Measurements from ENCODE around the gene CCDC179.

Gene CCDC179

DNA sequence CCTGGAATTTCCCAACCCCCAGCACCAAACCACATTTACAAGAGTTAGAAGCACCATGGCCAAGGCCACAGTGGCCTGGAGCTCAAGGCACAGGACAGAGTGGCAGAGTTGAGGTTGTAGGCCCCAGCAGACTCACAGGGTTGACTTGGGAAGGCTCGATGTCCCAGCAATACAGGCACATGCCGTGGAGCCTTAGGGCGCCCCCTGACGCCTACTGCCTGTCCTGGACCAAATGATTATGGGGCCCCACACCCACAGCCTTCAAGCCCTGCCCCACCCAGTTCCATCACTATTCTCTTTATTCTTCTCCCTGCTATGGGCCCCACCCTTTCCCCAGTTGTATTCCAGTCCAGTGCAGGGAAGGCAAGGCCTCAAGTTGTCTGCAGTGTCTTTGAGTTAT is at the start of gene CCDC179:
CCDC179 (minus strand) TSS at position 234 of the 400 bp plus-strand sequence; CDS start at position 181, 53 bp downstream.
- Mint-ChIP-seq H3K27ac (no peak within 1 kb of the TSS), H3K4me1 (ENCODE audit: low read depth) (no peaks in the 10 kb centered on the region), H3K27me3 (ENCODE audit: low read depth) (no peaks in the 10 kb centered on the region), H3K36me3 (ENCODE audit: low read depth) (no peaks in the 10 kb centered on the region), H3K9me3 (no peaks in the 10 kb centered on the region), H3K4me3 (no peak within 1 kb of the TSS)
- DNase-seq (ENCODE audit: low spot score), result no peak

DNA sequence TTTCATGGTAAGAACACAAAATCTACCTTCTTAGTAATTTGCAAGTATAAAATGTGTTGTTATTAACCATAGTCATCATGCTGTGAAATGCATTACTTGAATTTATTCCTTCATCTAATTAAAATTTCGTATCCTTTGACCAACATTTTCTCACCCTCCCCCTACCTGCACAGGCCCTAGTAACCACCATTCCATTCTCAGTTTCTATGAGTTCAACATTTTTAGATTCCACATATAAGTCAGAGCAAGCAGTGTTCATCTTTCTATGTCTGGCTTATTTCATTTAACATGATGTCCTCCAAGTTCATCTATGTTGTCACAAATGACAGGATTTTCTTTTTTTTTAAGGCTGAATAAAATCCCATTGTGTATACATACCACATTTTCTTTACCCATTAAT is 43.5 kb upstream of the CCDC179 start:
- H3K36me3 Mint-ChIP-seq (ENCODE audit: low read depth), result no peaks in the 10 kb centered on the region
- no peaks in the 10 kb centered on the region for H3K9me3 Mint-ChIP-seq
- no peak for DNase-seq (ENCODE audit: low spot score)
- no peak overlapping the region for H3K4me3 Mint-ChIP-seq
- no peaks in the 10 kb centered on the region for H3K4me1 Mint-ChIP-seq (ENCODE audit: low read depth)
- no peak overlapping the region for H3K27ac Mint-ChIP-seq
- H3K27me3 Mint-ChIP-seq (ENCODE audit: low read depth), result no peaks in the 10 kb centered on the region

DNA sequence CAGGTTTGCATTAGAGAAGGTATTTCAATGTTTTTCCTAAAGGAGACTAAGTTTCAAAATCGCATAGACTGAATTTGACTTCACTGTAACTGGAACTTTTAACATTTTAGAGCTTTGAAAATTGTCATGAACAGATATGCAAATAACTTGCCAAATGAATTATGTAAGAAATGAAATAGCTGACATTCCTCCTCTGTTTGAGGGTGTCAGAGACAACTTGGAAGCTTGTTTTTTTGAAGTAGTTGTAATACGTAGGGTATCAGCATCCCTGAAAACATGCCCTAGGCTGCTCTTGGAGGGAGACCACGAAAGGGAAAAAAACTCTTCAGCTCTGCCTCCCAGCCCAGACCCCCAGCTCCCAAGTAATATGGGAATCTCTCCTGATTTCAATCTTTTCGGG is 41.3 kb upstream of the CCDC179 start:
- H3K27me3 Mint-ChIP-seq (ENCODE audit: low read depth), result no peaks in the 10 kb centered on the region
- no peaks in the 10 kb centered on the region for H3K4me1 Mint-ChIP-seq (ENCODE audit: low read depth)
- no peak overlapping the region for H3K4me3 Mint-ChIP-seq
- DNase-seq (ENCODE audit: low spot score), result no peak
- no peaks in the 10 kb centered on the region for H3K9me3 Mint-ChIP-seq
- H3K27ac Mint-ChIP-seq, result no peak overlapping the region
- no peaks in the 10 kb centered on the region for H3K36me3 Mint-ChIP-seq (ENCODE audit: low read depth)

DNA sequence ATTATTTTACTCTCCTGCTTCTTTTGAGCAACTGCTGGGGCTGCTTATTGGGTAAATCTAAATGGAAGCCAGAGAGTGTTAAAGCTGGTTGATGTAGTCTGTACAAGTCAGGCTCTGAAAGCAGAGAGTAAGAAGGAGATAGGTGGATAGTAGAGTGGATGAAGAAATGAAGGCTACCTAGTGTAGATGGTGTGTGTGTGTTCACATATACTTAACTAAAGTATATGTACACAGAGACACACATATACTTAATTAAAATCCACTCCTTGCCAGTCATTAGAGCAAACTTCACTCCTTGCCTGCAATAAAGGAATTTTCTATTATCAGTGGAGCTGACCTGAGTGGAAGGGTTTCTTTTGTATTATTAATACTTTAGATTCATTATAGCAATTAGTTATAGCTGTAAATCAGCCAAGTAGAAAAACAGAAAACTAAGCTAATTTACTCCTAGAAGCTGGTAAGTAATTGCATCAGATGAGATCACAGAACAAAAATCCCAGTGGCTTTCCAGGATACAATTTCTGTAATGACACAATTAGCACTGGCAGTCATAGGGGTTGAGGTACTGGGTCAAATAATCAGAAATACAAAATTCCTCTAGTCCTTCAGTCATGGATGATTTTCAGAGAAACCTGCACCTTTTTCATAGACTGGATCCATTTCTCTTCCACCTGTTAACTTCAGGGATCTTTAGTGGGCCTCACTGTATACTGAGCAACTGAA is 40.7 kb upstream of the CCDC179 start:
- Mint-ChIP-seq H3K4me3 (no peak overlapping the region), H3K27me3 (ENCODE audit: low read depth) (no peaks in the 10 kb centered on the region), H3K27ac (no peak overlapping the region), H3K36me3 (ENCODE audit: low read depth) (no peaks in the 10 kb centered on the region), H3K4me1 (ENCODE audit: low read depth) (no peaks in the 10 kb centered on the region), H3K9me3 (no peaks in the 10 kb centered on the region)
- DNase-seq (ENCODE audit: low spot score), result no peak

DNA sequence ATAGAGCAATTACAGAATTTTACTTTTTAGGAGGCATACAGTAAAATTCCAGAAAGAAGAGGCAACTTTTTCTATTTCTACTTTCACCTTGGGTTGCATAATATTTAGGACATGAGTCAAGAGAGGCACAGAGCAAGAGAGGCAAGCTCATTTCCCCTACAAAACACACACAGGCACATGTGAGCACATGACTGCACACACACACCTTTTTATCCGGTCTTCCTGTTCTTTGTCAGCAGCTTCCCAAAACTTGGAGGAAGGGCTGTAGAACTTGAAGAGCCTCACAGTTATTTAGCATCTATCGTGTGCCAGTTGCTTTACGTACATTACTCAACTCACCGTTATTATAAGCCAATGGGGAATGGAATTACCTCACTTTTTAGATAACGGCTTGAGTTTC is 37.8 kb upstream of the CCDC179 start:
- Mint-ChIP-seq H3K4me1 (ENCODE audit: low read depth) (no peaks in the 10 kb centered on the region), H3K27ac (no peak overlapping the region), H3K9me3 (no peaks in the 10 kb centered on the region), H3K36me3 (ENCODE audit: low read depth) (no peaks in the 10 kb centered on the region), H3K4me3 (no peak overlapping the region), H3K27me3 (ENCODE audit: low read depth) (no peaks in the 10 kb centered on the region)
- no peak for DNase-seq (ENCODE audit: low spot score)

- no peak for DNase-seq (ENCODE audit: low spot score)
- H3K36me3 Mint-ChIP-seq (ENCODE audit: low read depth), result no peaks in the 10 kb centered on the region
- no peaks in the 10 kb centered on the region for H3K27me3 Mint-ChIP-seq (ENCODE audit: low read depth)
These were observed 30.0 kb upstream of the CCDC179 start for GRCh38 chr11:22890227-22890626.

DNA sequence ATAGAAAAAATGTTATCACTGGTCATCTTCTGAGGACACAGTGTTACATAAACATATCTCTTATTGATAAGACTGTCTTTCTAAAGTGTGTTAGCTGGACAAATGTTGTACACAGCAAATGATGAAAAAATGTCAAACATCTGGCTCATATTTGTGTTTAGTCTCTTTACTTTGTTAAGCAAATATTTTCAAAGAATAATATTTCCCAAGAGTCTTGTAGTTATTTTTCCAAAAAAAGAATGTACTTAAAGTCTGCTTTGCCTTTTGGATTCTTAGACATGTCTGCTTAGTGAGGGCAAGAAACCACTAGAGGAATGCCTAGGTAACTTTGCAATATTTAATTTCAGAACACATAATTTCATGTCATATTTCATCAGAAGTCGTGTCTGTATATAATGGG is 23.9 kb upstream of the CCDC179 start:
- Mint-ChIP-seq H3K36me3 (ENCODE audit: low read depth) (no peaks in the 10 kb centered on the region), H3K9me3 (no peaks in the 10 kb centered on the region), H3K4me1 (ENCODE audit: low read depth) (no peaks in the 10 kb centered on the region), H3K4me3 (no peak overlapping the region), H3K27me3 (ENCODE audit: low read depth) (no peaks in the 10 kb centered on the region), H3K27ac (no peak overlapping the region)
- DNase-seq (ENCODE audit: low spot score), result no peak

More at GRCh38 chr11:22890227-22890626, 30.0 kb upstream of the CCDC179 start:
- Mint-ChIP-seq H3K9me3 (no peaks in the 10 kb centered on the region), H3K4me3 (no peak overlapping the region), H3K4me1 (ENCODE audit: low read depth) (no peaks in the 10 kb centered on the region), H3K27ac (no peak overlapping the region)

GRCh38 chr11:22879630-22880029 is 19.4 kb upstream of the CCDC179 start:
- no peaks in the 10 kb centered on the region for H3K27me3 Mint-ChIP-seq (ENCODE audit: low read depth)
- H3K4me3 Mint-ChIP-seq, result no peak overlapping the region
- DNase-seq (ENCODE audit: low spot score), result no peak
- no peaks in the 10 kb centered on the region for H3K9me3 Mint-ChIP-seq
- H3K27ac Mint-ChIP-seq, result no peak overlapping the region
- no peaks in the 10 kb centered on the region for H3K4me1 Mint-ChIP-seq (ENCODE audit: low read depth)
- no peaks in the 10 kb centered on the region for H3K36me3 Mint-ChIP-seq (ENCODE audit: low read depth)

DNA sequence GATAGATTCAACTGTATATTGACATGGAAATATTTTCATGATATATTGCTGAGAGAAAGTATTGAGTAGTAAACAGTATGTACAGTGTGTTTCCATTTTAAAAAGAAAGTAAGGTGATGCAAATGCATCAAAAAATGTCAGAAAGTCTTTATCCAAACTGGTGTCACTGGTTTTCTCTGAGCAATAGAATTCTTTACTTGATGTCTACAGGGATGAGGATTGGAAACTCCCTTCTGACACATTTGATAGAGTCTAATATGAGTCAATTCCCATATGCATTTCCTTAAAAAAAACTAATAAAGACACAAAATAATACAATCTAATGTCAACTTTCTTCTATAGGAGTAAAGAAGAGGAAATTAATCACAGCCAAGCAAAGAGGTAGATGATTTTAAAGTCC is 18.3 kb upstream of the CCDC179 start:
- no peak overlapping the region for H3K27ac Mint-ChIP-seq
- no peak overlapping the region for H3K4me3 Mint-ChIP-seq
- H3K36me3 Mint-ChIP-seq (ENCODE audit: low read depth), result no peaks in the 10 kb centered on the region
- no peak for DNase-seq (ENCODE audit: low spot score)
- H3K4me1 Mint-ChIP-seq (ENCODE audit: low read depth), result no peaks in the 10 kb centered on the region
- no peaks in the 10 kb centered on the region for H3K9me3 Mint-ChIP-seq
- no peaks in the 10 kb centered on the region for H3K27me3 Mint-ChIP-seq (ENCODE audit: low read depth)

- H3K4me3 Mint-ChIP-seq, result no peak overlapping the region
- no peak for DNase-seq (ENCODE audit: low spot score)
- H3K36me3 Mint-ChIP-seq (ENCODE audit: low read depth), result no peaks in the 10 kb centered on the region
- no peaks in the 10 kb centered on the region for H3K27me3 Mint-ChIP-seq (ENCODE audit: low read depth)
- H3K9me3 Mint-ChIP-seq, result no peaks in the 10 kb centered on the region
- H3K27ac Mint-ChIP-seq, result no peak overlapping the region
- H3K4me1 Mint-ChIP-seq (ENCODE audit: low read depth), result no peaks in the 10 kb centered on the region
These were observed 17.8 kb upstream of the CCDC179 start for GRCh38 chr11:22878039-22878438.

DNA sequence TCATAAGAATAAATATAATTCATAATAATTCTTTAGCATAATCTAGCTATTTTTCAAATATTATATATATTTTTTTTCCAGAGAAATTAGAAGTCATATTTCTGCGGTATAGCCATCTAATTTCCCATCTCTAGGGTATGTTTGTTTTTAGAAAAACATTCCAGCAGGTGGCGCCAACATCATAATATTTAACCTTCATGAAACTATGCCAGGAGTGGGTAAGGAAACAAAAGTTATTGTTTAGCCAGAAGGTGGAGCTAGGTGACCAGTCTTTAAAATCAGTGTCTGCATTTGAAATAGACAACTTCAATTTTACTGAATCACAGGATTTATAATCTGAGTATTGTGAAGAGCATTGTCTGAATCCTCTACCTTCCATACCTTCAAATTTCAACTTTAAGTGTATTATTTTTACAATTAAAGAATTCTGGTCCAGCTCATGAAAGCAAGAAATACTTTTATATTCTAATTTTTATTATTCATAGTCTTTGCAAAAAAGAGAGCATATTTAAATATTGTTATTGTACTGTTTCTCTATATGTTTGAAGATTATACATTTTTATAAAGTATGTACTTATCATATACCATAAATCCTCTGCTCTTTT is 15.7 kb upstream of the CCDC179 start:
- Mint-ChIP-seq H3K4me1 (ENCODE audit: low read depth) (no peaks in the 10 kb centered on the region), H3K4me3 (no peak overlapping the region), H3K9me3 (no peaks in the 10 kb centered on the region), H3K36me3 (ENCODE audit: low read depth) (no peaks in the 10 kb centered on the region), H3K27ac (no peak overlapping the region), H3K27me3 (ENCODE audit: low read depth) (no peaks in the 10 kb centered on the region)
- peak; percentile 32 for DNase-seq (ENCODE audit: low spot score)

DNA sequence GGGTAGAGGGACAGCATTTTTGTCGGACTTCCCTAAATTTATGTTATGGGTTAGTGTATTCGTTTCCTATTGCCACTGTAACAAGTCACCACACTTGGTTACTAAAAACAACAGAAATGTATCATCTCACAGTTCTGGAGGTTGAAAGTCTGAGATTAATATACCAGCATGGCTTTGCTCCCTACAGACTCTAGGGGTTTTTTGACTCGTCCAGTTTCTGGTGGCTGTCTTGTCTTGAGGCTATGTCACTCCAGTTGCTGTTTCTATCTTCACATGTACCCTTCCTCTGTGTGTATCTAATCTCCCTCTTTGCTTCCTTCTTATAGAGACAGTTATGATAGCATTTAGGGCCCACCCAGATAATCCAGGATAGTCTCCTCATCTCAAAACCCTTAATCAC is 9.1 kb upstream of the CCDC179 start:
- H3K36me3 Mint-ChIP-seq (ENCODE audit: low read depth), result no peaks in the 10 kb centered on the region
- no peak overlapping the region for H3K4me3 Mint-ChIP-seq
- no peak overlapping the region for H3K27ac Mint-ChIP-seq
- DNase-seq (ENCODE audit: low spot score), result no peak
- no peaks in the 10 kb centered on the region for H3K9me3 Mint-ChIP-seq
- H3K27me3 Mint-ChIP-seq (ENCODE audit: low read depth), result no peaks in the 10 kb centered on the region
- no peaks in the 10 kb centered on the region for H3K4me1 Mint-ChIP-seq (ENCODE audit: low read depth)

DNA sequence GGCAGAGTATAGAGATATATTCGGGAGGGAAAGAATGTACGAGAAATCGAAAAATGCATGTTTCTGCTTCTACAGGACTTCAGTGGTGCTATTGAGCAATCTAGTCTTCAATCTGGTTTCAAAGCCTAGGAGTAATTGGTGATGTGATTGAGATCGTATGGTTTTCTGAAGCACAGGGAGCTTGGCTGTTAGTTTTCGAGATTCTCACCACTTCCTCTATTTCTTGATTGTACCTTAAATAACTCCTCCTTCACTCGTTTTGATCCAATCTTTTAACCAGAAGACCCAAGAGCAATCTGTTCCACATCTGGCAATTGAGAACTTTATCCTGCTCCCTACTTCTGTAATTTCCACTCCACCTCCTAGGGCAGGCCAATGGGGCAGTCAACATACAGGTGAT is 518 bp downstream of the CCDC179 start:
- no peaks in the 10 kb centered on the region for H3K9me3 Mint-ChIP-seq
- no peak overlapping the region for H3K27ac Mint-ChIP-seq

GRCh38 chr11:22851477-22851876 is 8.8 kb downstream of the CCDC179 start:
- H3K36me3 Mint-ChIP-seq (ENCODE audit: low read depth), result no peaks in the 10 kb centered on the region
- no peak overlapping the region for H3K27ac Mint-ChIP-seq
- no peak for DNase-seq (ENCODE audit: low spot score)
- H3K4me3 Mint-ChIP-seq, result no peak overlapping the region
- no peaks in the 10 kb centered on the region for H3K9me3 Mint-ChIP-seq
- no peaks in the 10 kb centered on the region for H3K27me3 Mint-ChIP-seq (ENCODE audit: low read depth)
- H3K4me1 Mint-ChIP-seq (ENCODE audit: low read depth), result no peaks in the 10 kb centered on the region

More for the DNA sequence above, 518 bp downstream of the CCDC179 start:
- no peak for DNase-seq (ENCODE audit: low spot score)
- Mint-ChIP-seq H3K4me1 (ENCODE audit: low read depth) (no peaks in the 10 kb centered on the region), H3K4me3 (no peak overlapping the region), H3K36me3 (ENCODE audit: low read depth) (no peaks in the 10 kb centered on the region), H3K27me3 (ENCODE audit: low read depth) (no peaks in the 10 kb centered on the region)

- no peak for DNase-seq (ENCODE audit: low spot score)
- Mint-ChIP-seq H3K27me3 (ENCODE audit: low read depth) (no peaks in the 10 kb centered on the region), H3K4me1 (ENCODE audit: low read depth) (no peaks in the 10 kb centered on the region), H3K4me3 (no peak overlapping the region), H3K27ac (no peak overlapping the region), H3K36me3 (ENCODE audit: low read depth) (no peaks in the 10 kb centered on the region), H3K9me3 (no peaks in the 10 kb centered on the region)
These were observed 13.5 kb downstream of the CCDC179 start for GRCh38 chr11:22846726-22847125.

Measured in T-helper 2 cell treated with Interferon-gamma antibody and Interleukin-4, amounts not matched to agents 5 μg/mL and 100 μg/mL, for 36 hours (primary cell).